GM19351 (cell line): ENCODE results near the gene SBF2.

Source experiments
- ATAC-seq: cut with Tn5 transposase; IDR thresholded peaks from one replicate; pipeline ENCODE4 v1.9.1; 2021; ENCODE audit warnings: mild to moderate bottlenecking, moderate library complexity; ENCODE audit not compliant: unreplicated experiment

Gene SBF2

DNA sequence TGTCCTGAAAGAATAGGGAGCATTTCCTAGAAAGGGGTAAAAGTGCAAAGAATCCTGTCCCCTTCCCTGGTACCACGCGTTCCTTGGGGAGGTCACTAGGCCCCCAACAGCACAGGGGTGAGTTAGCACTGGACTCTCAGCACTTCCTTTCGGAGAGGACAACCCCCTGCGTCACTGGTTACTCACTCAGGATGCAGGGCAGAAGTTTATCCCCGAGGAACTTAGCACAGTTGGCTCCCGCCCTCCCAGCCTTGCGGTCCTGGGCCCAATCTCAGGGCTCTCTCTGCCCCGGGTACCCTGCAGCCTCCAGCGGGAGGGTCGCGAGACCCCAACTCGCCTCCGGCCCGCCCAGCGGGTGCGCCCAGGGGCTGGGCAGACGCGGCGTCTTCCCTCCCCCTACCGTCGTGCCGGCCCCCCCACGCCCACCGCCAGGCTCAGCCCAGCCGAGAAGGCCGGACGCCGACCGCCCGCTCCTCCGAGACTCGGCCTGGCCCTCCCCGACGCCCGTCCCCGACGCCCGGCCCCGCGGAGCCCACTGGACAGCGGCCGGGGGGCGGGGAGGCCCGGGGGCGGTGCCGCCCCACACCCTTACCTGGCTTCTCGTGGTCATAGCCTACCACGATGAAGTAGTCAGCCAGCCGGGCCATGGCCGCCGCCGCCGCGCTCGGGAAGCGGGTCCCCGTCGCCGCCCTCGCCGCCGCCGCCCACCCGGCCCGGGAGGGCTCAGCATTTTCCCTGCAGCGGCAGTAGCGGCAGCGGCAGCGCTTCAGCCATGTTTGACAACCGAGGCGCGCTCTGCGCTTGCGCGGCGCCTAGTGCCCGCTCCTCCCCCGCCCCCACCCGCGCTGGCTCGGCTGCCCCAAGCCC, at the start of gene SBF2:
TSS of gene SBF2 (minus strand) at position 797 of the 867 bp plus-strand sequence. CDS start at position 647, 150 bp downstream.
- peak; percentile 44 for ATAC-seq

DNA sequence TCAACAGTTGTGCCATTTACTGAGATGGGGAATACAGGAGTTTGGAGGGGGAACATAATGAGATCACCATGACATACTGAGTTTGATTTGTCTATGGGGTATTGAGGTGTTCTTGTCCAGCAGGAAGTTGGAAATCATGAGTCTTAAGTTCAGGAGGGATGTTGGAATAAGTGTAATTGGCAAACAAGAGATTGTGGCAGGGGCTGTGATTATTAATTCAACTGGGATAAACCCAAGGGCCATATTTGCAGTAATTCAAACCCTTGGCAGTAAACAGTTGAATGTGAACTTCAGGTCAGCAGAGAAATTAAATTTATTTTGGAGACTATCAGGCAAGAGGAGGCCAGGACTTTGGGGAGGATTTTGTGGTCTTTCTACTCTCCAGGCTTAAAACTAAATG, 44.3 kb upstream of the SBF2 start:
- no peak for ATAC-seq

DNA sequence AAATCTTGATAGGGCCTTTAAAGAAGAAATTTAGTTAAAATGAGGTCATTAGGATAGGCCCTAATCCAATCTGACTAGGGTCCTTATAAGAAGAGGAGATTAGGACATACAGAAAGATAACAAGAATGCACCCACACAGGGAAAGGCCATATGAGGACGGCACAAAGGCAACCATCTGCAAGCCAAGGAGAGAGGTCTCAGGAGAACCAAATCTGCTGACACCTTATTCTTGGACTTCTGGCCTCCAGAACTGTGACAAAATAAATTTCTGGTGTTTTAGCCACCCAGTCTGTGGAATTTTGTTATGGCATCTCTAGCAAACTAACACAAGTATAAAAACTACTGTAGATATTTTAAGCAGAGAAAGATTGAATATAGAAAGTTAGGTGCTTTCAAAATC, 39.5 kb upstream of the SBF2 start:
- no peak for ATAC-seq

DNA sequence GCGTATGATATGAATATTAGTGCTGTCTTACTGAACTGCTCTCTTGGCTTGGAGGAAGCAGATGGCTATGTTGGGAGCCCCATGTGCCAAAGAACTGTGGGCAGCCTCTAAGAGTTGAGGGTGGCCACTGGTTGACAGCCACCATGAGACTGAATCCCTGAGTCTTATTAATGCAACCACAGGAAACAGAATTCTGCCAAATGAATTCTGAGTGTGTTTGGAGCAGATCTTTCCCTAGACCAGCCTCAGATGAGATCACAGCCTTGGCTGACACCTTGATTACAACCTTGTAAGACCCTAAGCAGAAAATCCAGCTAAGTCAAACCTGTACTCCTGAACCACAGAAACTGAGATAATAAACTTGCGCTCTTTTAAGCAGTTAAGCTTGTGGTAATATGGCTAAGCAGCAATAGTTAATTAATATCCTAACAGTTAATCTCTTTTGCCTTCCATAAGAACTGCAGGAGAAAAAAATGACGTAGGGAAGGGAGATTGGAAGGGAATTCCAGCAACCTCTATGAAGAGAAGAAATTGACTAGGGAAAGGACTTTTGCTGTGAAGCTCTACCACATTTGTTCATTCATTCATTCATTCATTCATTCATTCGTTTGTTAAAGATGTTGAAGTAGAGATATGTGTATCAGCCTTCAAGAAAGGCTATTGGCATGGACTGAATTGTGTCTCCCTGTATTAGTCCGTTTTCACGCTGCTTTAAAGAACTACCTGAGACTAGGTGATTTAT, 37.7 kb upstream of the SBF2 start:
- no peak for ATAC-seq

DNA sequence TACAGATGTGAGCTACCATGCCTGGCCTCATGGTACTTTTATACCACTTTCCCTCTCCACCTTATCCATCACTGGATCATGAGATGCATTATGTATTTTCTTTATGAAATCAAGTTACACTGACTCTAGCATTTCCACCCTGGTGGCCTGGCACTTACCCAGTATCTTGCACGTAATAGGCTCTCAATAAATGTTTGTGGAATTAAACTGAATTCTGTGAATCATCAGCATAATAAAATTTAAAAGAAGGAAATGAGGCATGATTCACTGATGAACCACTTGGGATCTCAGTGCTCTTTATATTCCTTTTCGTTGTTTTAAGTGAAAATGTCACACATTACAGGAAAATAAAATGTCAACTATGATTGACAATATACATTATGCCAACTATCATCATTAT, 35.9 kb upstream of the SBF2 start:
- ATAC-seq, result no peak

DNA sequence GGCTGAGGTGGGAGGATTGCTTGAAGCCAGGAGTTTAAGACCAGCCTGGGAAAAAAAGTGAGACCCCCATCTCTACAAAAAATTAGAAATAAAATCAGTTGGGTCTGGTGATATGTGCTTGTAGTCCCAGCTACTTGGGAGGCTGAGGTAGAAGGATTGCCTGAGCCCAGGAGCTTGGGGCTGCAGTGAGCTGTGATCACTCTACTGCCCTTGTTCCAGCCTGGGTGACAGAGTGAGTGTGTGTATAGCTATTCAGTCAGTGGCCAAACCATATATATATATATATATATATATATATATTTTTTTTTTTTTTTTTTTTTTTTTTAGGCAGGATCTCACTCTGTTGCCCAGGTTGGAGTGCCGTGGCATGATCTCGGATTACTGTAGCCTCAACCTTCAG, 35.3 kb upstream of the SBF2 start:
- no peak for ATAC-seq

DNA sequence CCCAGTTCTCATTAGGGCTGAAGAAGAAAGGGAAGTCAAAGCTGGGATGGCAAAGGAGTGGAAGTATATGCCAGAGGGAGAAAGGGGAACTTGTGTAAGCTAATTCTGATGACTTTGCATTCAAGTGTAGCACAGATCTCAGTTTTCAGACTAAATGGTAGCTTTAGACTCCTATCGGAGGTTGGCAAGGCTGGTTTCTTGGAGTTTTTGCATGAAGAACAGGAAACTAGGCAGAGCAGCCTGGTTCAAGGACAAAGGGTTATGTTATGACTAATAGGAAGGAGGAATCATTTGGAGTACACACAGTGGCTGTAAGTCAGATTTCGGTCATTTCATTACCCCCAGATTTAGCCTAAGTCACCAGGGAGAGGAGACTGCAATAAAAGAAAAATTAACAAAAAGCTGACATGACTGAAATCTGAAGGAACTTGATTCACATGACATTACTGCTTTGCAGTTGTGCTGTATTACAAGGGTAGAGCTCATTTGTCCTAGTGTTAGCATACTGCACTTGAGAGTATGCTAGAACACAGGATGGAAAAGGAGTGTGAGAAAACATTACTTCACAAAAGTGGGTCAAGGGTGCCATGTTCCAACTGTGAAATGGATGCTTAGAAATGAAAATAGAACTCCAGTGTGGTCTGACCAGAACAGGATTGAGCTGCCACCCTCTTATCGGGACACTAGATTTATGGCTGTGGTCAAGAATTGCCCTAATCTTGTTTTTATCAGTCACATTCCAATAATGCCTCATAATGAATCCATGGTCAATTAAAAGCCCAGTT, 34.5 kb upstream of the SBF2 start:
- ATAC-seq, result no peak

DNA sequence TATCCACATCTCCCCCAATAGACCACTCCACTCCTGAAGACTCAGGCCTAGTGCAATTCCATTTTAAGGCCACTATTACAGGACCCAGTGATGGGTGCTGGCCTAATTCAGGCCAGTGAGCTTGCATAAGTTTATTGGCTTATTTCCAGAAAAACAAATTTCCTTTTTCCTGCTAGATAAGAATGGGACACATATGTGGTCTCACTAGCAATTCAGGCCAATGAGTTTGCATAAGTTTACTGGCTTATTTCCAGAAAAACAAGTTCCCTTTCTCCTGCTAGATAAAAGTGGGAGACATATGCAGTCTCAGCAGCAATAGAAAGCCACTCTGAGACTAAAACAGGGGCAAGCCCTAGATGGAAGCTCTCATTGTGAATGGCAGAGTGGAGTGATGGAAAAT, 33.2 kb upstream of the SBF2 start:
- no peak for ATAC-seq

DNA sequence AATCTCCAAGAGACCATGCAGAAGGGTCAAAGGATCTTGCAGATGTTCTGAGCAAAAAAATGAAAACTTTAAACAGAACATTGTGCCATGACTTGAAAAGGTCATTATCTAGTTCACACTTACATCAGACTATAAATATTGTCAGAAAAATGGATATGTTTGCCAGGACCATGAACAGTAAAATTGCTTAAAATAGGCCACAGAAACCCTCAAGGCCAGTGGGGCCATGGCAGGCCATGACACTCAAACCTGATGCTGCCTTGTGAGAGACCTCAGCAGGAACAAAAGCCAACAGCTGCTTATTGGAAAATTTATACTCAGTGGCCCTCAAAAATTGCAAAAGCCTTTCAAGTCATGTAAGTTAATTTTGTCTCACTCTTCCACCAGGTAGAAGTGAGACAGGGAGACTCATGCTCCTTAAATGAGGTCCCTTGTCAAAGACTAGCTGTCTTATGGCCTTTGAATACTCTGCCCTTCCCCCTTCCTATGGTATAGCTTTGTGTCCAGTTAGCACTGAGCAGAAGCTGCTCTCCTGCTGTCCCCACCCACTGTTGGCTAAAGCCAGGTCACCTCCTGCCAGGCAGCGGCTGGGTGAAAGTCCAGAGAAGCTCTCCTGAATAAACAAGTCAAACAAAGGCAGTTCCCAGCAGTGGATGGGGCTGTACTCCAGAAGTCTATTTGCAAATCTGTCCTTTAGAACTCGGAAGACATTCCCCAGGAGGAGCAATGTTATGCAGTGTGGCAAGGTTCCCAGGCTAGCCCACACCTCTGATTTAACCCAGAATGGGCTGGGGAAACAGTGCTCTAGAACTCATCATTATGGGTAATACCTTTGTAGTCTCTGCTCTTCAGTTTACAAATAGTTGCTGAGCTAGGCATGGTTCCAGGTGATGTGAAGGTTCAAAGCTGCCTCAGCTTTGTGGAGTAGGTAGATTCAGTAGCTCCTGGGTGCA, 32.3 kb upstream of the SBF2 start:
- ATAC-seq, result no peak

DNA sequence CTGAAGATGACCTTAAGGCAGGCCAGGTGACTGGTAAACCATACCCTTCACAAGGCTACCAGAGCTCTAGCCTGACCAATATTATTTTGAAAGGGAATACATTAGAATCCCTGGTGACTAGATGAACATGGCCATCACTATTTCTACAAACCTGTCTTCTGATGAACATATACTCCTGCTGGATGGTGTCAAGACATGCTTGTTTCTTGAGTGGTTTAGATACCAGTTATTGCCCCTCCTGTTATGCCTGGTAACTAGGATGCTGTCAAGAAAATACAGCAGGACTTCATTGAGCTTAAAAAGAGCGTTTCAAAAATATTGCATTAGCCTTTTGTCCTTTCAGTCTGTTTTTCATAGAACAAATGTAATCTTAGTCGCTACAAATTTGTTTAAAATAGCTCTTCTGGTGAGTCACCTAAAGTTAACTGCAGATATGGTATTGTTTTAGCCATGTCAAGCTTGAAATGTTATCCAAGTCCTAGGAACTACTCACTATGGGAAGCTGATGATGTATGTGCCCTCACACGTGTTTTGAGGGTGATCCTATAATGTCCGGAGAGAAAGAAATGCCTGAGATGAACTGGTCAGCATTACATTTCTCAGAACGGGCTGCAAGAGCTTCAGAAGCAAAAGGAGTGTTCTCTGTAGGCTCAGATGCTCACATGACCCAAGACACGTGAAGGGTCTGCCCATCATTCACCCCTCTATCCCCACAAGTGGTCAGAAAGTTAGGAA, 31.4 kb upstream of the SBF2 start:
- no peak for ATAC-seq

DNA sequence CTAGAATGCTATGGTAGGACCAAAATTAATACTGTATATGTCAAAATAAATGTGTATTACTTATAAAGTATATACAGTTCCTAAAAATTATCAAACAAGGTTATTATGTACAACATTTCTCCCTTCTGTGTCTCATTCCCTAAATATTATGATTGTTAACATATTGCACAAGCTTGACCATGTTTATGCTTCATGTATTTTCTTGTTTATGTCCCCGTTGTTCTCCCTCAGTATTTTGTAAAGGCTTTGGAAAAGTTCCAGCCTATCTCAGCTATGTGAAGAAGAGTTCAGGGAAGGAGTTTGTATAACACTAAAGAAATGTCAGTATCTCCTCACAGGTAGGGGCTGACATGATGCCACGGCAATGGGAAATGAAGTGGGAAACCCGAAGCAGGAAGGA, 30.5 kb upstream of the SBF2 start:
- no peak for ATAC-seq

DNA sequence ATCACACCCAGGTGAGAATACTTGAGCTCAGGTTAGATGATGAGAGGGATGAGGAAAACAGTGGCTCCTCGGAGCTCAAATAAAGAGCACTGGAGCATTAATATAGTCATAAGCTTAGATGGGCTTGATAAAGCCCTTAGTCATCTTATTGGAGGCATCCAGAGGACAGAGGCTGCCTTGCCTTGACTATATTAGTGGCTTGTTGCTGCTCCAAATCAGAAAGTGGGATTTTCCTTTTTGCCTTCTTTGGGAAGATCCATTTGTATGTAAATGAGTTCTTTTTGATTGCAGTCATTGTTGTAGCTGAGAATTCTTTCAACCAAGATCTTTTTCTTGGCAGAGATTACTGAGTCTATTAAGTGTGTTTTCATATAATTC, 29.8 kb upstream of the SBF2 start:
- no peak for ATAC-seq

DNA sequence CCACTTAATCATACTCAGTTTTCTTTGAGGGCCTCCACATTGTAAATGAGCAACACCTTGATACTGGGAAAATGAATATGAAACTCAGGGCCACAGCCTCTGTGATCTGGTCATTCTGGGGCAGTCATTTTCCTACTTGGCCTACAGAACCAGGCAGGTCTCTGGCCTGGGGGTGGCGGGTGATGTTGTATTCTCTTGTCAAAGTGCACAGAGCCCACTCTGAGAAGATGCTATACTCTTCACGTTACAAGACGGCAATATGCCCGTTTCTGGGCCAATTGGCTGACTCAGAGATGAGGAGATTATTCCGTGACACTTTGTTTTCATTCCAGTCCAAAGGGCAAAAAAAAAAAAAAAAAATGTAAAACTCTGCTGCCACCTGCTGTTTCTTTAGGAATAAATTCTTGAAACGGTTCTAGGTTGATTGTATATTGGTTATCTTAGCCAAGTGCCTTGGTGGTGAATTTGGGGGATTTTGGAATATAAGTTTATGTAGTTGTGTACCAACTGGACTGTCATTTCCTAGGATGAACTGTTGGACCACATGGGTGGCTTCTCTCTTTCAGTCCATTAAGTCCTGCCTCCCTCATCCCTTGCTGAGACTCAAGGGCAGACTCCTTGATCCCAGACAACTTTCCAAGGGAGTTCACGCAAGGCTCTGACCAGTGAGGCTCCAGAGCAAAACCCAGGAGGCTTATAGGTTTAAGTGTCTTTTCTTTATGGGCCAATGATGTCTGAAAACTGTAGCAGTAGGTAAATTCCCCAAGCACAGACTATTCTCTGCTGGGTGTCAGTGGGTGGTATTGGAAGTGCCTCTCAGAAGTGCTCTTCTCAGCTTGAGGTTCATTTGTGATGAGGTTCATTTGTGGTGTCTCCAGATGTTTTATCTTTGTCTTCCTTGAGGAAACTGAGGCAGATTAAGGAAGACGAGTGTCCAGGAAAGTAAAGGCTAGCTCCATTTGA, 29.1 kb upstream of the SBF2 start:
- ATAC-seq, result no peak

DNA sequence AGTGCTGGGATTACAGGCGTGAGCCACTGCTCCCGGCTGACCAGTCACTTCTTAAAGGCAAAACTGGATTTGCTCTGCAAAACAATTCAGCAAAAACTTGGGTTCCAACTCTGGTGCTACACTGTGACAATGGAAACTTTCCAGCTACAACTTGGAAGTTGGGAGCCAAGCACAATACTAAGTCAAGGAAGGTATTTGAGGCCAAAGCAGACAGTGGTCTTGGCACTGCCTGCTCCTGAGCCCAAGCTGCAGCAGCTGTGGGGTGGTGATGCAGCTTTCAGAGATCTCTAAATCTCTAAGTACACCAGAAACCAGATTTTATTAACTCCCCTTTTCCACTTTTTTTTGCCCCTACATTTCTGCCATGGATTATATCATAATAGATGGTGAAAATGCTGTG, 28.4 kb upstream of the SBF2 start:
- ATAC-seq, result no peak

DNA sequence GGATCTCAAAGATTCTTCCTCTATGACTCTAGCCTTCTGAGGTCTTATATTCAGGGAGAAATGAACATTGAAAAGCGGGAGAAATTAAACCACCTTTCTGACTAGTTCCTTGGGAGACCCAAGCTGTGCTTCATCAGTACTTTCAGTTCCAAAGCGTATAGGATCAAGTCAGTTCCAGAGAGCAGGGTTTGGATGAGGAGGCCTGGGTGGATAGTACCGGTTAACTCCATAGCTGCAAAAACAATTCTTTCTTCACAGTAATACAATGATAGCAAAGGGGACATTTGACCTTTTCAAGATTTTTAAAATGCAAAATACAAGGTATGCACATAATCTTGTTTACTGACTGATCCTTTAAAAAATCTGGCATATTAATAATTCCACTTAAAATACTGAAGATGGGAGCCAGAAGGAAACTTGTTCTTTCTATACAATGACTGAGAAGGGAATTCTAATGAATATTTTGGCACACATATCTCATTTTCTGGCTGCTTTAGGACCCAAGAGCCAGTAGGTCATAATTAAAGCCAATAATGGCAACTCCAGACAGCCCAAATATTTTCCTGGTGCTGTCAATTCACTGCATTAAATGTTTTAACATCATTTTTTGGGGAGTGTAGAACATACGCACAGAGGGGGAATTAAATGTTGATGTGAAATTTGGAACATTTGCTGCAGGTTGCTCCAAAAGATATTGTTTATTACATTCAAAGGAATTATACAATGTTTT, 26.9 kb upstream of the SBF2 start:
- ATAC-seq, result no peak

DNA sequence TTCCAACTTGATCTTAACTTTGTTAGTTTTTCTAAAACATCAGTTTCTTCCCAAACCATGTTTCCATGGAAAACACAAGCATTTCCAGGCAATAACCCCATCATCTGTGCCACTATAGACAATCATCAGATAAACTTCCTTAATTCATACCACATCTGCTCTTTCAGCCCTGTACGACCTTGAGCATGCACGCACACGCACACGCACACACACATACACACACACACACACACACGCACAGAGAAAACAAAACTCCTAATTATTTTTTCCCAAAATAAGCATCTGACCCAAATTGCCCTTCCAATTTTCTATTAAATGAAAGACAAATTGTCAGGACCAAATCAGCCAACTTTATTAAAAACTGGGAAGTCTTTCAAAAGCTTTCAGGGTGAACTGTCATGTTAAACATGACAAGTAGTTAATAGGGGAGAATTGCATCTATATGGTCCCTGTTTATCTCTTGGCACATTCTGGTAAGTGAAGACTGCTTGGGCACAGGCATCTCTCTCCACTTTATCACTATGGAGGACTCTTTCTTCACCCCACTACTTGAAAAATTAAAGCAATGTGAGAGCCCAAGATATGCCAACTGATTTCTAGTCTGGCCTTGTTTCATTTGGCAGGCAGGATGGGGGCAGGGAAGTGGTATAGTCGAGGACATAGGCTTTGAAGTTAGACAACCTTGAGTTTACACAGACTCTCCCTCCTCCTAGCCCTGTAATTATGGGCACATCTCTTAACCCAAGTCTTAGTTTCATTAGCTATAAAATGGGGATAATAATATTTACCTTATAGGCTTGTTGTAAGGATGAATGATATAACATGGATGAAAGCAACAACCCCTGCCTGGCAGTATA, 25.9 kb upstream of the SBF2 start:
- ATAC-seq, result no peak

DNA sequence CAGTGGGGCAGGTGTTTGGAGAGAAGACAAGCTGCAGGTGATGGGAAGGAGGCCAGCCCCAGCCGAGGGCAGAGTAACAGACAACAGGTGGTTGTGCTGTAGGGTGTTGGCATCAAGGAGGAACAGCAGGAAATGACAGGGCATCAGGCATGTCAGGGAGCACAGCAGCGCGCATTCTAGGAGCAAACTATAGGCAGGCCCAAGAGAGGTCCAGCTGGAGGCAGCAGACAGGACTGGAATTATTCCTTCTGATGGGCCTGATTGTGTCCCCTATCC, 24.4 kb upstream of the SBF2 start:
- ATAC-seq, result no peak
